Measurements from ENCODE around the gene DGKD.

- no peak for TF ChIP-seq CTCF (IDR thresholded peaks at IDR 0.05 in 4 of 5, conservative IDR thresholded peaks at IDR 0.05 in 1 of 5)
- no peak for TF ChIP-seq POLR2A (IDR thresholded peaks at IDR 0.05)
Measured at GRCh38 chr2:233456111-233456510, 101.8 kb downstream of the DGKD start.
